DND-41 (cell line): ENCODE results near the gene LRRC32.

Experiments
- ATAC-seq: fragments of 200-7000 bp; cut with Tn5 transposase; 3 replicates; pipeline ENCODE4 v1.9.1; 2021; ENCODE audit warnings: low read depth; ENCODE audit not compliant: insufficient read depth
- DNase-seq: peaks from one replicate; pipeline ENCODE4 v3.0.0-alpha.2; 2020
- H2AFZ ChIP-seq: 2 replicates; pipeline ENCODE4 v1.6.0; 2012; ENCODE audit warnings: low read depth, low read length
- H3K27ac ChIP-seq: 2 replicates; pipeline ENCODE4 v1.5.1; 2012; ENCODE audit warnings: low read length, inconsistent platforms
- H3K27me3 ChIP-seq: fragments of 200-600 bp; sonication (generic); 2 replicates; pipeline ENCODE4 v1.6.0; 2012; ENCODE audit warnings: low read length, mild to moderate bottlenecking, inconsistent platforms; ENCODE audit not compliant: insufficient read depth, poor library complexity
- H3K36me3 ChIP-seq: 2 replicates; pipeline ENCODE4 v1.5.1; 2012; ENCODE audit warnings: low read length, inconsistent platforms; ENCODE audit not compliant: insufficient read depth
- H3K4me1 ChIP-seq: 2 replicates; pipeline ENCODE4 v1.5.1; 2012; ENCODE audit warnings: mild to moderate bottlenecking, low read length; ENCODE audit not compliant: insufficient read depth
- H3K4me2 ChIP-seq: 2 replicates; pipeline ENCODE4 v1.6.0; 2012; ENCODE audit warnings: mild to moderate bottlenecking, moderate library complexity, low read length, inconsistent platforms; ENCODE audit not compliant: insufficient read depth
- H3K4me3 ChIP-seq, 2 experiments: fragments of 200-600 bp in 1 of 2; shearing (Covaris generic) in 1 of 2; 2 replicates each; pipeline ENCODE4 v1.5.1; 2012 to 2016; ENCODE audit warnings: inconsistent platforms in 2 of 2, low read length in 2 of 2, mild to moderate bottlenecking in 2 of 2, low read depth in 1 of 2, moderate library complexity in 1 of 2
- H3K79me2 ChIP-seq: 2 replicates; pipeline ENCODE4 v1.6.0; 2012; ENCODE audit warnings: low read length, inconsistent platforms; ENCODE audit not compliant: insufficient read depth
- H3K9ac ChIP-seq: 2 replicates; pipeline ENCODE4 v1.6.0; 2012; ENCODE audit warnings: low read depth, mild to moderate bottlenecking, inconsistent platforms, low read length, moderate library complexity
- H3K9me3 ChIP-seq: 2 replicates; pipeline ENCODE4 v1.5.1; 2012; ENCODE audit warnings: low read length, moderate library complexity, mild to moderate bottlenecking, inconsistent platforms; ENCODE audit not compliant: insufficient read depth, severe bottlenecking
- H4K20me1 ChIP-seq: 2 replicates; pipeline ENCODE4 v1.6.0; 2012; ENCODE audit warnings: low read length; ENCODE audit not compliant: insufficient read depth
- CTCF ChIP-seq: IDR thresholded peaks from 2 replicates; pipeline ENCODE4 v1.5.1; 2012; ENCODE audit warnings: borderline replicate concordance, low read length, moderate library complexity, mild to moderate bottlenecking; ENCODE audit not compliant: poor library complexity, severe bottlenecking; ENCODE audit errors: extremely low read depth
- EZH2 ChIP-seq: IDR thresholded peaks from 3 replicates; pipeline ENCODE4 v1.6.1; 2012; ENCODE audit warnings: borderline replicate concordance, low read depth, mild to moderate bottlenecking, moderate library complexity, low read length, inconsistent platforms; ENCODE audit not compliant: severe bottlenecking

The LRRC32 gene

GRCh38 chr11:76631566-76632308, 38.8 kb downstream of the LRRC32 start:
- Histone ChIP-seq H3K9me3 (no peaks in the 10 kb centered on the region), H3K4me3 (no peak overlapping the region), H3K79me2 (no peaks in the 10 kb centered on the region), H3K27ac (no peak overlapping the region), H3K36me3 (no peaks in the 10 kb centered on the region), H3K9ac (no peak overlapping the region), H3K27me3 (peaks cover 15% of the 10 kb centered on the region), H2AFZ (no peak overlapping the region), H4K20me1 (no peaks in the 10 kb centered on the region), H3K4me1 (no peaks in the 10 kb centered on the region), H3K4me2 (no peak overlapping the region)
- TF ChIP-seq CTCF (no peak), EZH2 (no peak)
- ATAC-seq (no peak), DNase-seq (no peak)

GRCh38 chr11:76630600-76631281, 39.8 kb downstream of the LRRC32 start:
- Histone ChIP-seq H3K4me1 (no peaks in the 10 kb centered on the region), H3K36me3 (no peaks in the 10 kb centered on the region), H3K4me2 (no peak overlapping the region), H3K27ac (no peak overlapping the region), H3K9me3 (no peaks in the 10 kb centered on the region), H3K4me3 (no peak overlapping the region), H3K9ac (no peak overlapping the region), H4K20me1 (no peaks in the 10 kb centered on the region), H3K79me2 (no peaks in the 10 kb centered on the region), H2AFZ (no peak overlapping the region), H3K27me3 (peaks cover 9% of the 10 kb centered on the region)
- DNase-seq (no peak), ATAC-seq (no peak)
- TF ChIP-seq CTCF (no peak), EZH2 (no peak)

GRCh38 chr11:76629853-76630599, 40.5 kb downstream of the LRRC32 start:
- ATAC-seq (no peak), DNase-seq (no peak)
- Histone ChIP-seq H3K36me3 (no peaks in the 10 kb centered on the region), H4K20me1 (no peaks in the 10 kb centered on the region), H3K9ac (no peak overlapping the region), H3K9me3 (no peaks in the 10 kb centered on the region), H3K79me2 (no peaks in the 10 kb centered on the region), H3K27me3 (peaks cover 3% of the 10 kb centered on the region), H3K4me2 (no peak overlapping the region), H3K4me3 (no peak overlapping the region), H3K27ac (no peak overlapping the region), H2AFZ (no peak overlapping the region), H3K4me1 (no peaks in the 10 kb centered on the region)
- no peak for TF ChIP-seq EZH2
- no peak for TF ChIP-seq CTCF
